ENCODE measurements around the gene HEG1. TPM values are rescaled to one million over a fixed set of nuclear protein-coding genes. Genes with fewer than 3 reads are reported as not detected.

HEG1 gene
- total and polyA plus RNA-seq, 2 of the 13 experiments (the other 11 are each of a cell fraction or from before 2014, with no cell fraction given), result 10.7 to 18.2 TPM

- Histone ChIP-seq H3K27ac (ENCODE audit: extremely low read length, insufficient read depth, low read length) (no peak overlapping the region), H3K9me3 (ENCODE audit: low read length) (no peaks in the 10 kb centered on the region), H3K4me2 (ENCODE audit: low read depth, low read length) (no peak overlapping the region), H3K79me2 (ENCODE audit: insufficient read depth, low read length) (no peaks in the 10 kb centered on the region), H3K27me3 (ENCODE audit: control insufficient read depth in 1 of 2, insufficient read depth in 2 of 2, low read length in 2 of 2) (no peaks in the 10 kb centered on the region), H3K4me3 (replicated peaks in 1 of 3; ENCODE audit: insufficient read depth in 1 of 3, low read depth in 2 of 3, low read length in 3 of 3) (no peak overlapping the region), H3K36me3 (replicated peaks in 1 of 2; ENCODE audit: control insufficient read depth in 1 of 2, insufficient read depth in 2 of 2, low read length in 2 of 2) (no peaks in the 10 kb centered on the region), H3K4me1 (ENCODE audit: insufficient read depth, low read length) (peaks cover 20% of the 10 kb centered on the region), H2AFZ (ENCODE audit: low read length) (no peak overlapping the region), H3K9ac (ENCODE audit: insufficient read depth, low read depth, low read length) (no peak overlapping the region), H4K20me1 (ENCODE audit: insufficient read depth, low read length) (no peaks in the 10 kb centered on the region)
- ChIA-PET POLR2A (no interaction called here), CTCF (ENCODE audit: low intra/inter-chr PET ratio, low total read pairs) (no interaction called here)
- WGBS (ENCODE audit: low lambda C conversion rate), result 35% methylated on average over 3 of the region's 3 CpGs
- intact Hi-C loops (cut with micrococcal nuclease; ENCODE audit: unreplicated experiment), result no loop called here
- no TSS peak for BruUV-seq (replicated peaks)
- no peak for FAIRE-seq
- no peak for TF ChIP-seq TMF1 (CRISPR knock-in tag; IDR thresholded peaks at IDR 0.05; ENCODE audit: low read depth)
- TF ChIP-seq DRAP1 (CRISPR knock-in tag; IDR thresholded peaks at IDR 0.05), result no peak
- no peak for TF ChIP-seq CSRNP1 (CRISPR knock-in tag; IDR thresholded peaks at IDR 0.05)
- no peak for TF ChIP-seq EHMT2 (IDR thresholded peaks at IDR 0.05; ENCODE audit: borderline replicate concordance, low read depth, low read length)
- no peak for TF ChIP-seq REXO4 (CRISPR knock-in tag; IDR thresholded peaks at IDR 0.05; ENCODE audit: borderline replicate concordance)
- TF ChIP-seq ZNF275 (CRISPR knock-in tag; IDR thresholded peaks at IDR 0.05; ENCODE audit: borderline replicate concordance), result no peak
- TF ChIP-seq MBD4 (IDR thresholded peaks at IDR 0.05; ENCODE audit: borderline replicate concordance, low read length), result no peak
- no peak for TF ChIP-seq NRL (CRISPR knock-in tag; IDR thresholded peaks at IDR 0.05; ENCODE audit: borderline replicate concordance)
- no peak for TF ChIP-seq ZNF644 (CRISPR knock-in tag; IDR thresholded peaks at IDR 0.05; ENCODE audit: low read depth)
- no peak for DNase-seq (ENCODE audit: low spot score)
- no peak for ATAC-seq
- in situ Hi-C loops (cut with HindIII; ENCODE audit: extremely low pct_ligation_motif_present, low pct_unique_long_range_greater_than_20kb), result no loop called here
Observed at GRCh38 chr3:124950026-124950425, 105.8 kb downstream of the HEG1 start.

Measured in HepG2 (cell line).